Fibroblast of lung (primary cell): Measurements from ENCODE around the gene APBB2. TPM values are rescaled to one million over a fixed set of nuclear protein-coding genes. Genes with fewer than 3 reads are reported as not detected.

Source experiments
- DNase-seq, 2 donors: peaks; one replicate each; pipeline versions ENCODE4 v3.0.0 to v3.0.0-alpha.2; 2010; ENCODE audit warnings: low read depth in 2 of 2
- H2AFZ ChIP-seq: 2 replicates; pipeline ENCODE4 v1.5.1; 2012; ENCODE audit warnings: low read length, control low read depth, inconsistent platforms
- H3K27ac ChIP-seq: 2 replicates; pipeline ENCODE4 v1.5.1; 2011; ENCODE audit warnings: low read length, control low read depth; ENCODE audit not compliant: insufficient read depth
- H3K27me3 ChIP-seq: 2 replicates; pipeline ENCODE4 v1.5.1; 2011; ENCODE audit warnings: mild to moderate bottlenecking, low read length; ENCODE audit not compliant: control insufficient read depth, insufficient read depth
- H3K36me3 ChIP-seq: 2 replicates; pipeline ENCODE4 v1.5.1; 2011; ENCODE audit warnings: low read length; ENCODE audit not compliant: control insufficient read depth, insufficient read depth
- H3K4me1 ChIP-seq: 2 replicates; pipeline ENCODE4 v1.5.1; 2011; ENCODE audit warnings: low read length; ENCODE audit not compliant: control insufficient read depth, insufficient read depth; ENCODE audit errors: extremely low read depth
- H3K4me2 ChIP-seq: 2 replicates; pipeline ENCODE4 v1.5.1; 2011; ENCODE audit warnings: low read length, control low read depth; ENCODE audit not compliant: insufficient read depth; ENCODE audit errors: extremely low read depth
- H3K4me3 ChIP-seq, 4 experiments: fragments of 200-600 bp in 1 of 4; sonication (generic) in 1 of 4; replicated peaks in 1 of 4; 2 replicates each; pipeline ENCODE4 v1.5.1; 2011 to 2016; ENCODE audit warnings: low read length in 4 of 4, low read depth in 3 of 4, mild to moderate bottlenecking in 3 of 4, control low read depth in 2 of 4, inconsistent platforms in 1 of 4, mixed read lengths in 1 of 4; ENCODE audit not compliant: insufficient read depth in 1 of 4; ENCODE audit errors: control extremely low read depth in 1 of 4
- H3K79me2 ChIP-seq: 2 replicates; pipeline ENCODE4 v1.5.1; 2012; ENCODE audit warnings: mild to moderate bottlenecking, low read length, inconsistent platforms; ENCODE audit not compliant: control insufficient read depth, insufficient read depth
- H3K9ac ChIP-seq: 2 replicates; pipeline ENCODE4 v1.5.1; 2011; ENCODE audit warnings: mild to moderate bottlenecking, low read length, control low read depth; ENCODE audit not compliant: insufficient read depth
- H3K9me3 ChIP-seq: 2 replicates; pipeline ENCODE4 v1.5.1; 2012; ENCODE audit warnings: low read depth, low read length; ENCODE audit not compliant: control insufficient read depth, insufficient read depth
- H4K20me1 ChIP-seq: 2 replicates; pipeline ENCODE4 v1.5.1; 2011; ENCODE audit warnings: low read length; ENCODE audit not compliant: control insufficient read depth, insufficient read depth; ENCODE audit errors: extremely low read depth
- EZH2 ChIP-seq: IDR thresholded peaks from 2 replicates; pipeline ENCODE4 v1.5.1; 2012; ENCODE audit warnings: low read length, control low read depth, mild to moderate bottlenecking; ENCODE audit errors: missing control alignments
- polyA plus RNA-seq, 2 donors: library from polyadenylated mRNA; depleted of rRNA in 1 of 2; stranded (reverse) in 1 of 2; unstranded in 1 of 2; fragments of >200 nt; gene quantifications; 2 replicates each; pipeline ENCODE4 v1.2.1, GENCODE V29; 2011 to 2012; ENCODE audit warnings: missing spikeins in 1 of 2
- total RNA-seq: library from RNA; depleted of rRNA; stranded (reverse); fragments of >200 nt; gene quantifications from 2 replicates; pipeline ENCODE4 v1.2.1, GENCODE V29; 2014
- TF ChIP-seq, protein P1 (sequence below), 2 donors: IDR thresholded peaks in 1 of 2; conservative IDR thresholded peaks in 1 of 2; 1 replicate in 1 of 2; 2 replicates in 1 of 2; pipeline ENCODE4 v1.5.1; 2011 to 2012; ENCODE audit warnings: low read length in 2 of 2, control low read depth in 1 of 2, inconsistent platforms in 1 of 2, low read depth in 1 of 2, mild to moderate bottlenecking in 1 of 2

The APBB2 gene
- total and polyA plus RNA-seq, 2 donors (not counting 1 experiment from before 2014, with no cell fraction given): 25.1 to 29.8 TPM

DNA sequence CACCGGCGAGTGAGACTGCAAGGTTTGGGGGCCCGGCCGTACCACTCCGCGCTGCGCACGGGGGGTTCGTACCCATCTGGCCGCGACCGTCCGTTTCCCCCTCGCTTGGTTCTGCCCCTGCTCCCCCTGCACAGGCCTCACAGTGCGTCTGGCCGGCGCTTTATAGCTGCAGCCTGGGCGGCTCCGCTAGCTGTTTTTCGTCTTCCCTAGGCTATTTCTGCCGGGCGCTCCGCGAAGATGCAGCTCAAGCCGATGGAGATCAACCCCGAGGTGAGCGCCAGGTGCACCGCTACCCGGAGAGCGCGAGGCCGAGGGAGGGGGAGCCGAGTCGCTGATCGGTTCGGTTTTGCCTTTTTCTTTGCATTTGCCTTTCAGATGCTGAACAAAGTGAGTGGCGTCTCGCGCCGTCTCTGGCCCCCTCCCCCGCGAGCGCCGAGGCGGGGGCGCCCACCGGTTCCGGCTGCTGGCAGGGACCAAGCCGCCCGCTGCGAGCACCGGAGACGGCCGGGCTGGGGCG is 42.5 kb upstream of the APBB2 start, which contains the start of gene UCHL1:
UCHL1 (plus strand) TSS at position 189 of the 517 bp plus-strand sequence; CDS start at position 238, 49 bp downstream.
- Histone ChIP-seq H2AFZ (peak within 1 kb of the TSS; percentile 43), H3K4me2 (peak within 1 kb of the TSS; percentile 82), H3K79me2 (peaks cover 2% of the 10 kb centered on the region), H3K4me3 (peak within 1 kb of the TSS; percentile 62 to 78 (median 72)), H3K36me3 (peaks cover 2% of the 10 kb centered on the region), H3K27me3 (peaks cover 4% of the 10 kb centered on the region), H3K4me1 (no peaks in the 10 kb centered on the region), H3K27ac (peak within 1 kb of the TSS; percentile 50), H4K20me1 (no peaks in the 10 kb centered on the region), H3K9ac (peak within 1 kb of the TSS; percentile 67), H3K9me3 (no peaks in the 10 kb centered on the region)
- TF ChIP-seq EZH2: no peak
- TF ChIP-seq, protein P1, sequence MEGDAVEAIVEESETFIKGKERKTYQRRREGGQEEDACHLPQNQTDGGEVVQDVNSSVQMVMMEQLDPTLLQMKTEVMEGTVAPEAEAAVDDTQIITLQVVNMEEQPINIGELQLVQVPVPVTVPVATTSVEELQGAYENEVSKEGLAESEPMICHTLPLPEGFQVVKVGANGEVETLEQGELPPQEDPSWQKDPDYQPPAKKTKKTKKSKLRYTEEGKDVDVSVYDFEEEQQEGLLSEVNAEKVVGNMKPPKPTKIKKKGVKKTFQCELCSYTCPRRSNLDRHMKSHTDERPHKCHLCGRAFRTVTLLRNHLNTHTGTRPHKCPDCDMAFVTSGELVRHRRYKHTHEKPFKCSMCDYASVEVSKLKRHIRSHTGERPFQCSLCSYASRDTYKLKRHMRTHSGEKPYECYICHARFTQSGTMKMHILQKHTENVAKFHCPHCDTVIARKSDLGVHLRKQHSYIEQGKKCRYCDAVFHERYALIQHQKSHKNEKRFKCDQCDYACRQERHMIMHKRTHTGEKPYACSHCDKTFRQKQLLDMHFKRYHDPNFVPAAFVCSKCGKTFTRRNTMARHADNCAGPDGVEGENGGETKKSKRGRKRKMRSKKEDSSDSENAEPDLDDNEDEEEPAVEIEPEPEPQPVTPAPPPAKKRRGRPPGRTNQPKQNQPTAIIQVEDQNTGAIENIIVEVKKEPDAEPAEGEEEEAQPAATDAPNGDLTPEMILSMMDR (conservative IDR thresholded peaks at IDR 0.05 in 1 of 2, IDR thresholded peaks at IDR 0.05 in 1 of 2; ENCODE audit: low read depth in 1 of 2, low read length in 2 of 2): no peak
- peak; percentile 93 to 94 for DNase-seq

GRCh38 chr4:41256131-41256739 is 41.9 kb upstream of the APBB2 start:
- DNase-seq: peak; percentile 67 to 70
- Histone ChIP-seq H3K4me2 (peak overlapping the region; percentile 82), H3K9me3 (no peaks in the 10 kb centered on the region), H4K20me1 (no peaks in the 10 kb centered on the region), H3K4me1 (no peaks in the 10 kb centered on the region), H3K36me3 (peaks cover 2% of the 10 kb centered on the region), H3K9ac (no peak overlapping the region), H3K27me3 (peaks cover 4% of the 10 kb centered on the region), H3K27ac (no peak overlapping the region), H3K79me2 (peaks cover 2% of the 10 kb centered on the region), H2AFZ (no peak overlapping the region), H3K4me3 (peak overlapping the region; percentile 62 to 73 (median 72))
- TF ChIP-seq EZH2: no peak

- H3K9me3 ChIP-seq: no peaks in the 10 kb centered on the region
- TF ChIP-seq, protein P1 (conservative IDR thresholded peaks at IDR 0.05 in 1 of 2, IDR thresholded peaks at IDR 0.05 in 1 of 2; ENCODE audit: low read depth in 1 of 2, low read length in 2 of 2): no peak
- no peak for TF ChIP-seq EZH2
- no peaks in the 10 kb centered on the region for H3K79me2 ChIP-seq
- H2AFZ ChIP-seq: no peak overlapping the region
- H3K27ac ChIP-seq: no peak overlapping the region
- H3K27me3 ChIP-seq: peaks cover 9% of the 10 kb centered on the region
- H4K20me1 ChIP-seq: no peaks in the 10 kb centered on the region
- DNase-seq: no peak
- H3K4me2 ChIP-seq: no peak overlapping the region
- no peaks in the 10 kb centered on the region for H3K4me1 ChIP-seq
- no peak overlapping the region for H3K9ac ChIP-seq
- H3K36me3 ChIP-seq: no peaks in the 10 kb centered on the region
- H3K4me3 ChIP-seq: no peak overlapping the region
Observed at GRCh38 chr4:41245983-41246382, 31.6 kb upstream of the APBB2 start.
